IPS-11a (cell line): Measurements from ENCODE around the gene ATAD3C.
"Not testable (repeated sequence)": the region's sequence is repeated elsewhere in the genome, so short reads cannot be mapped to it uniquely, and the experiment has no call there.

Source experiments
- H3K4me3 ChIP-seq: one replicate; pipeline ENCODE4 v1.5.1; 2013; ENCODE audit warnings: low read depth, low read length, control low read depth

ATAD3C gene, protein sequence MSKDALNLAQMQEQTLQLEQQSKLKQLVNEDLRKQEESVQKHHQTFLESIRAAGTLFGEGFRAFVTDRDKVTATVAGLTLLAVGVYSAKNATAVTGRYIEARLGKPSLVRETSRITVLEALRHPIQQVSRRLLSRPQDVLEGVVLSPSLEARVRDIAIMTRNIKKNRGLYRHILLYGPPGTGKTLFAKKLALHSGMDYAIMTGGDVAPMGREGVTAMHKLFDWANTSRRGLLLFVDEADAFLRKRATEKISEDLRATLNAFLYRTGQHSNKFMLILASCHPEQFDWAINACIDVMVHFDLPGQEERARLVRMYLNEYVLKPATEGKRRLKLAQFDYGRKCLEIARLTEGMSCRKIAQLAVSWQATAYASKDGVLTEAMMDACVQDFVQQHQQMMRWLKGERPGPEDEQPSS

DNA sequence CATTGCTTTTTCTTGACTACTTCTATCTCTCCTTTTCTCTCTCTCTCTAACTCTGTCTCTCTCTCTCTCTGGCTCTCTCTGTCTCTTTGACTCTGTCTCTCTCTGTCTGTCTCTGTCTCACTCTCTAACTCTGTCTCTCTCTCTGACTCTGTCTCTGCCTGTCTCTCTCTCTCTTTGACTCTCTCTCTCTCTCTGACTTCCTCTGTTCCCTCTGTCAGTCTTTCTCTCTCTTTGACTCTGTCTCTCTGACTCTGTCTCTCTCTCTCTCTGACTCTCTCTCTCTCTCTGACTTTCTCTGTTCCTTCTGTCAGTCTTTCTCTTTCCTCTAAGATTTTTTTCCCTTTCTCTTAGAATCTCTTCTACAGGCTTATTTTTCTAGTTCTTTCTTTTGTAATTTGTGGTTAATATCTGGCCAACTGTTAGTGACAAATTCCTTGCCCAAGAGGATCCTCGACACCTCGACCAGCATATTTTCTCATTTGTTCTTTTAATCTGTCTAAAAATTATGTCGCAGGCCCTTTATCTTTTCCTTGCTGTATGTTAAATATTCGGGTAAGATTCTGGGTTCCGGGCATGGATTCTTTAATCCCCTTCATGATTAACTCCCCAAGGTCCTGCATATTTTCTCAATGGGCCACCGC lies at the start of gene ATAD3C:
Gene ATAD3C, plus strand, starts transcription at position 591 of the 641 bp plus-strand sequence. CDS start 995 bp downstream, outside the sequence.
- H3K4me3 ChIP-seq, result no peak within 1 kb of the TSS

DNA sequence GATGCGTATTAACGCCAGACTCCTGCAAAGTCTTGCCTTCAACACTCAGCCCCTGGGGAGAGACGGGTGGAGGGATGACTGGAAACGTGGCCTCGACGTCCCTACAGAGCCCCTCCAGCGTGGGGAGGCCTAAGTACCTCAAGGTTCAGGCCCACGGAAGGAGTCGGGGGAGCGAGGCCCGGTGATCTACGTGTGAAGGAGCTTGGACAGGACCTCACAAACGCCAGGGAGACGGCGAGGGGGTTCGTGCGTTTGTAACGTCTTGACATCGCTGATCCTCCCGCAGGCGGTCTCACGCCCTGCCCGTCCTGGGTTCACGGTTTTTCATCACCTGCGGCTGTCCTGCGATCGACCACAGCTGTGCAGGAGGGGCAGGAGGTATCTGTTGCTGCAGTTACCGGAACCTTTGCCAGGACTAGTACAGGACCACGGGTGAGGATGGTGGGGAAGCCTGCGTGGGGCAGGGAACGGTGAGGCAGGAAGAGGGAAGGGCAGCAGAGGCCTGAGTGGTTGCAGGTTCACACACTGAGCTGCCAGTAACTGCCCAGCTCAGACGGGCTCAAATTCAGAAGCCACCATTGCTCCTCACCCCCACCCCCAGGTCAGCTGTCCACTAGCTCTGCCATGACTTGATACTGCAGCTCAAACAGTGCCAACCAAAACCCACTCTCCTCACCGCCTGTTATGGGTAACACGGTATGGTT lies 49.5 kb upstream of the ATAD3C start:
- peak overlapping the region; percentile 97 for H3K4me3 ChIP-seq

DNA sequence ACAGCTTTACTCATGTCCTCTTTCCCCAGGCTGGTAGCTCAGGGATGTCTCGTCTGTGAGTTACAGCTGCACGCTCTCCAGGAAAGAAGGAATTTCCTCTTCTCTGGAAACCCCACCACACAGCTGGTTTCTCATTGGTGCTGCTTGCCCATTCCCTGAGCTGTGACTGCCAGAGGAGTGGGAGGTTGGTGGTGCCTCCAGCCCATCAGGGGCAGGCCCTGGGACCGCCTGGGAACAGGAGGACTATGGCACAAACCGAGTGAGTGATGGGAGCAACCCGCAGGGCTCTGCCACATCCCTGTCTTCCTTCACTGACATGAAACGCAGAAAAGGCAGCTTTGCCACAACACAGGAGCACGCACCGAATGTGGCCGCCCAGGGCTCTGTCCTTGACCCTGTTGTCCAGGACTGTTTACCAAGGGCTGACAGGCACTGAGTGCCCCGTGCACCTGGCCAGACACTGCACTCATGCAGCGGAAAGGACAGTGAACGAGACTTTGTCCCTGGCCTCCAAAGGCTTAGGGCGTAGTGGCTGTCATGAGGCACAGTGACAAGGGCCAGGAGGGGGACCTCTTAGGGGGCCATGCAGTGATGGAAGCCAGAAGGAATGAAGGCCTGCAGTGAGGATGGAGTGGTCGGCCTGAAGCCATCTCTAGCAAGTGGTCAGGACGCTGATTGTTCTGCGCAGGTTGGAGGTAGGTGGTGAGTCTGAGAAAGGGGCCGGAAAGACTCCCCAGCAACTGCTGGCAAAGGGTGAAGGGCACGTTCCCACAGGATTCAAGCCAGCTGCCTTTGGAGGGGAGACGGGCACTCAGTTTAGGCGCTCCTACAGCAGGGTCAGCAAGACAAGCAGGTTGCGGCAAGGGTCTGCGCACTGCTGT lies 48.7 kb upstream of the ATAD3C start:
- H3K4me3 ChIP-seq, result peak overlapping the region; percentile 97

DNA sequence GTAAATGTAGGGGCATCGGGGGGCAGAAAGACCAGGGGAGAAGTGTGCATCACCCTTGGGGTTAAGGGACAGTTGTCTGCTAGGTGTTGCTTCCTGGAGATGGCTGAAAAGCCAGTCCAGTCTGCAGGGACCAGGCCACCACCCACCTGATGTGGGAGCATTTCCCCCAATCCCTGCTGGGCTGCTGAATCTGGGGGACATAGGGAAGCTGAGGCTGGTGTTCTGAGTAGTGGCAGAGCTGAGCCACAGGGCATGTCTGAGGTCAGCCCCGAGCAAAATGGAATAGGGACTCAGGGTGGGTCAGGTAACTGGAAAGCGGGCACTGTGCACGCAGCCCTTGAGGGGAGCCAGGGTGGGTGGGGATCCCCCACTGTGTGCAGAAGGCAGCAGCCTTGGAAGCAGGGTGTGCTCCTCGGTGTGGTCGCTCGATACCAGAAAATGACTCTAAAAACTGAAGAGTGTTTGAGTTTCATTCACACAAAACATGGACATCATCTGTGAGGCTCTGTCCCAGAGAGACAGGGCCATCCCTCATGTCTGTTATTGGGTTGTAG lies 48.0 kb upstream of the ATAD3C start:
- H3K4me3 ChIP-seq, result no peak overlapping the region

DNA sequence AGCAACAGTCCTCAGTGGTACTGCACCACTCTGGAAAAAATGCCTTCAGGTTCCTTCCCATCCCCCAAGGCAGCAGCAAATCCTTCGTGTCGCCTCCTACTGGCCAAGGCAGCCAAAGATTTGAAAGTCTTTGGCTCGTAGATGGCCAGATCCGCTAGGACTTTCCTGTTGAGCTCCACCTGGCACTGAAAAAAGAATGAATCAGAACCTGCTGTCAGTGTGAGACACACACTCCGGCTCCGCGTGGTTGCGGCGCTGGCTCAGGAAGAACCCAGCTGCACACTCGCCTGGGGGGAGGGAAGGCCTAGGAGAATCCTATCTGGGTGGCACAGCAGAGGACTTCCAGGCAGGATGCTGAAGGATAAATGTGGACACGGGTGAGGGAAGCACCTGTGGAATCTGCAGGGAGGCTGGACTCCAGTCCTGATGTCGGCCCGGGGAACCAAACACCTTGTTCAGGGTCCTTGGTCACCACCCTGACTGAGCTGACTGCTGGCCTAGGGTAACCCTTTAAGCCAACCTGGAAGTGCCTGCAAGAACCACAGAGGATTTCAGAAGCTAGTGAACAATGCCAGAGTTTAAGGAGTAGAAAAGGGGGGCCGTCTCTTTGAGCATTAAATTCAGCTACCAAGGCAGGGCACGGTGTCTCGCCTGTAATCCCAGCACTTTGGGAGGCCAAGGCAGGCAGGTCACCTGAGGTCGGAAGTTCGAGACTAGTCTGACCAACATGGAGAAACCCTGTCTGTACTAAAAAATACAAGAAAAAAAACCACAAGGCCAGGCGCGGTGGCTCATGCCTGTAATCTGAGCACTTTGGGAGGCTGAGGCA lies 47.2 kb upstream of the ATAD3C start:
- no peak overlapping the region for H3K4me3 ChIP-seq

DNA sequence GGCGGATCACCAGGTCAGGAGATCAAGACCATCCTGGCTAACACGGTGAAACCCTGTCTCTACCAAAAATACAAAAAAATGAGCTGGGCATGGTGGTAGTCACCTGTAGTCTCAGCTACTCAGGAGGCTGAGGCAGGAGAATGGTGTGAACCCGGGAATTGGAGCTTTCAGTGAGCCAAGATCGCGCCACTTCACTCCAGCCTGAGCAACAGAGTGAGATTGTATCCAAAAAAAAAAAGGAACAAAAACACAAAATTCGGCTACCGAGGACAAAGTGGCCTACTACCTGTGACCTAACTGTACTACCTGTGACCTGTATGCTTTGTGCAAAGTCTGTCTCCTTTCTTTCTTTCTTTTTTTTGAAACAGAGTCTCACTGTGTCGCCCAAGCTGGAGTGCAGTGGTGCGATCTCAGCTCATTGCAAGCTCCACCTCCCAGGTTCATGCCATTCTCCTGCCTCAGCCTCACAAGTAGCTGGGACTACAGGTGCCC lies 46.5 kb upstream of the ATAD3C start:
- H3K4me3 ChIP-seq, result not testable (repeated sequence)

DNA sequence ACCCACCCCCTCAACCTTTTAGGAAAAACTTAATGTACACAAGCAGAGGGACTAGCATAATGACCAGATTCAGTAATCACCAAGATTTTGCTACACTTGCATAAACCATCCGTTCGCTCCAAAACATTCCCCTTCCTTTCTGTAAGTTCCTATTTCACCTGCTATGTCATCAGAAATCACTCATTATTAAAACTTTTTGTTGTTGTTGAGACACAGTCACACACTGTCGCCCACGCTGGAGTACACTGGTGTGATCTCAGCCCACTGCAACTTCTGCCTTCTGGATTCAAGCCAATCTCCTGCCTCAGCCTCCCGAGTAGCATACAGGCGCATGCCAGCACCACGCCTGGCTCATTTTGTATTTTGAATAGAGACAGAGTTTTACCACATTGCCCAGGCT lies 45.8 kb upstream of the ATAD3C start:
- H3K4me3 ChIP-seq, result no peak overlapping the region

DNA sequence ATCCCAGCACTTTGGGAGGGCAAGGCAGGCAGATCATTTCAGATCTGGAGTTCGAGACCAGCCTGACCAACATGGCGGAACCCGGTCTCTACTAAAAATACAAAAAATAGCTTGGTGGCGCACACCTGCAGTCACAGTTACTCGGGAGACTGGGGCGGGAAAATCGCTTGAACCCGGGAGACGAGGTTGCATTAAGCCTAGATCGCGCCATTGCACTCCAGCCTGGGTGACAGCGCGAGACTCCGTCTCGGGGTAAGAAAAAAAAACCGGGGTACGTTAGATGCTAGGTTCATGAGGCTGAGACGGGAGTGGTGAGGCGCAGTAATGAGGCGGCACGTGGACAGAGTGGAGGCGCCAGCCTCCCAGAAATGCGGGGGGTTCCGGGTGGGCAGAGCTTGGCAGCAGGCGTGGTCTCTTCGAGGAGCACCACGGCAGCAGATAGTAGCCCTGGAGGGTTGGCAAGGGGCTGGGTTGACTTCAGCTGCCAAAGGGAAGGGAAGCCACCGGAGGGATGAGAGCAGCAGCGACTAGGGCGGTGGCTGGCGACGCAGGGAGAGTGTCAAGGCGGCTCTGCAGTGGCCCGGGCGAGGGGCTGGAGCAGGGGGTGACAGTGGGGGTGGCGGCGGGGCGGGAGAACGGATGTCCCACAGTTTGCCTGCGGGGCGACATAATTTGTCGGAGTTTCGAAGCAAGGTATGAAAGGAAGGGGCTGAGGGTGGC lies 43.2 kb upstream of the ATAD3C start:
- peak overlapping the region; percentile 92 for H3K4me3 ChIP-seq

DNA sequence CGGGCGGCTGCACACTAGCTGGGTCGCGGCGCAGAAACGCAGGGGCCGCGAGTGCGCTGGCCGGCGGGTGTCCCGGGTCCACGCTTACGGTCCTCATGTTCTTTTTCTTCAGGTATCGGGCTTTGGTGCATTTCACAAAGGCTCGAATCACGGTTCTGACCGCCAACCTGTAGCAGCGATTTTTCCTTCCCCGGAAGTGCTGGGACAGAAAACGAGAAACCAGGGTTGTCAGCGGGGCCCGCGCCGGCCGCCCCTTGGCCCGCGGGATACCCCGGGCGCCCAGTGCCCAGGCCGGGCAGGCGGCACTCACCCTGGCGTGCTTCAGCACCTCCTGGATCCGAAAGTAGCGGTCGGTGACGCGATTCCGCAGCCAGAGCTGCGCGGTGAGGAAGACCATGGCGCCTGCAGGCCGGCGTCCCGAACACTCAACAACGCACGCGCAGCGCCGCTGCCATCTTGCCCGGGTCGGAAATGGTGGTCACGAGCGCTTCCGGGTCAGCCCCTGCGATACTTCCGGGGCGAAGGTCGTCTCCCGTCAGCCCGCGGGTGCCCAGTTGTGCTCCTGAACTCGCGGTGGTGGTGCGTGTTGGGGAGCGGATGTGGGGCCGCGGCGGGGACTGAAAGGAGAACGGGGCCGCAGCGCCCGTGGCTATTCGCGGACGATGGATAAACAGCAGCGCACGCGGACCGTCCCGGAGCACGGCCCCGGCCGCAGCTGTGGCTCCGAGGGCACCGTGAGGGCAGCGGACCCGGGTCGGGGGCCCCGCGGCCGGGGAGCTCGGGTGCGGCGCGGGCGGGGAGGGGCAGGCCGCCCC lies 42.5 kb upstream of the ATAD3C start, which contains the start of gene MRPL20:
Gene MRPL20, minus strand, starts transcription at position 473 of the 815 bp plus-strand sequence. Its CDS starts 76 bp downstream, at position 397.
- peak within 1 kb of the TSS; percentile 92 for H3K4me3 ChIP-seq

DNA sequence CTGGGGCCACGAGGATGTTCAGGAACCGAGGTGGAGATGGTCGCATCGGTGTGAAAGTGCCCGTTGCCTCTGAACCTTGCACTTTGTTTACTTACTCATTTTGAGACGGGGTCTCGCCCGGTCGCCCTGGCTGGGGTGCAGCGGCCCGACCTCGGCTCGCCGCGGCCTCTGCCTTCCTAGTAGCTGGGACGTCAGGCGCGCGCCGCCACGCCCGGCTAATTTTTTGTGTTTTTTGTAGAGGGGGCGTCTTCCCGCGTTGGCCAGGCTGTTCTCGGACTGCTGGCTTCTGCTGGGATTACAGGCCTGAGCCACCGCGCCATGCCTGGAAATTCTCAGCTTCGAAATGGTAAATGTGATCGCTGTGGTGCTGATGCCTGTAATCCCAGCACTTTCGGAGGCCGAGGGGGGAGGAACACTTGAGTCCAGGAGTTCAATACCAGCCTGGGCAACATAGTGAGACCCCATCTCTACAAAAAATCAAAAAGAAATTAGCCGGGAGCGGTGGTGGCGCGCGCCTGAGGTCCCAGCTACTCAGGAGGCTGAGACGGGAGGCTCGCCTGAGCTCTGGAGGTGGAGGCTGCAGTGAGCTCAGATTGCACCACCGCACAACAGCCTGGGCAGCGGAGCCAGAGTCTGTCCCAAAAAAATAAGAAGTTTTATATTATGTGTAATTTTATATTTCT lies 41.7 kb upstream of the ATAD3C start:
- H3K4me3 ChIP-seq, result peak overlapping the region; percentile 92

DNA sequence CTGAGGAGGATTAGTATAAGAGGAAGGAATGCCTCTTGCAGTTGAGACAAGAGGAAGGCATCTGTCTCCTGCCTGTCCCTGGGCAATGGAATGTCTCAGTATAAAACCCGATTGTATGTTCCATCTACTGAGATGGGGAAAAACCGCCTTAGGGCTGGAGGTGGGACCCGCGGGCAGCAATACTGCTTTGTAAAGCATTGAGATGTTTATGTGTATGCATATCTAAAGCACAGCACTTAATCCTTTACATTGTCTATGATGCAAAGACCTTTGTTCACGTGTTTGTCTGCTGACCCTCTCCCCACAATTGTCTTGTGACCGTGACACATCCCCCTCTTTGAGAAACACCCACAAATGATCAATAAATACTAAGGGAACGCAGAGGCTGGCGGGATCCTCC lies 39.3 kb upstream of the ATAD3C start:
- H3K4me3 ChIP-seq, result not testable (repeated sequence)

DNA sequence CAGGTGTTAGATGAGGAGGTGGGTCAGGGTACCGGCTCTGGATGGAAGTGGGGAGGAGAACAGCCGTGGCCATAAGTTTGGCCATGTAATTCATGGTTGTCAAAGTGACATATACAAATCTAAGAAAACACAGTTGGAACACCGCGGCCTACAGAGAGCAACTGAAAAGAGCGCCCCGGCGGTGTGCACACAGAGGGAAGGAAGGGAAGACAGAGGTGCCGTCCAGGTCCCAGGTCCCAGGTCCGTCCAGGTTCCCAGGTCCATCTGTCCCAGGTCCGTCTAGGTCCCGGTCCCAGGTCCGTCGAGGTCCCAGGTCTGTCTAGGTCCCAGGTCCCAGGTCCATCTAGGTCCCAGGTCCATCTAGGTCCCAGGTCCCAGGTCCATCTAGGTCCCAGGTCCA lies 37.9 kb upstream of the ATAD3C start:
- H3K4me3 ChIP-seq, result no peak overlapping the region

DNA sequence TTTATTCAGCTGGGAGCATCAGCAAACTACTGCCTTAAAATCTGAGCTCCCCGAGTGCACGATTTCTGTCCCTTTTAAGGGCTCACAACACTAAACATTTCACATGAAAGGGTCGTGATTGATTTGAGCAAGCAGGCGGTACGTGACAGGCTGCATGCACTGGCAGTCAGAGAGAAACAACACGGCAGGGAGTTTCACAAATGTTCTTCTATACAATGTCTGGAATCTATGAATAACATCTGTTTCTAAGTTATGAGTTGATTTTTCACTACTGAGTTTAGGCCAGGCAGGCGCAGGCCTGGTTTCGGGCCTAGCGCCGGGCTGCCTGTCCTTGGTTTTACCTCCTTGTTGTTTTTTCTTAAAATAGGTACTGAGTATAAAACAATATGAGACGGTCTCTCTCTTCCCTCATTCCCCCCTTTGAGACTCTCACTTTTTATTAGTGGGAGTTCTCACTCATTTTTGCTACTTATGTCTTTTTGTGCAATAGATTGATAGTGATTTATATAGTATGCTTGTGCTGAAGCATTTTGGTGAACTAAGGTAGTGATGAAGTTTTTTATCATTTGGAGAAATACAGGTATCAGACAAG lies 37.1 kb upstream of the ATAD3C start:
- H3K4me3 ChIP-seq, result not testable (repeated sequence)

DNA sequence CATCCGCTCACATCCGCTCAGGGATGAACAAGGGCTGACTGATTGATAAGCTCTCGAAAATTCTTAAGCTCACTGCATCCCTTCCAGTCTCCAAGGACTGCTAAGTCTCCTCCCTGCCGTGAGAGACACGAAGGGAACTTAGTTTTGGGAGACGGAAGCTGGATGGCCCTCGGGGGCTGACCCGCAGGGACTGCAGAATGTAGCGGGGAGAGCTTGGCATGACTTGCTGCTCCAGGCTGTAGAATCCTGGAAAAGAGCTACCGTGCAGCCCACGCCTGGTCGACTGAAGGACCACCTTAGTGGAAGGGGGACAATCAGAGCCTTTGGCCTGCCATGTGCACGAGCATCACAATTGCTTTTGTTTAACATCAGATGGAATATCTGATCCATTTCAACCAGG lies 33.7 kb upstream of the ATAD3C start:
- no peak overlapping the region for H3K4me3 ChIP-seq

DNA sequence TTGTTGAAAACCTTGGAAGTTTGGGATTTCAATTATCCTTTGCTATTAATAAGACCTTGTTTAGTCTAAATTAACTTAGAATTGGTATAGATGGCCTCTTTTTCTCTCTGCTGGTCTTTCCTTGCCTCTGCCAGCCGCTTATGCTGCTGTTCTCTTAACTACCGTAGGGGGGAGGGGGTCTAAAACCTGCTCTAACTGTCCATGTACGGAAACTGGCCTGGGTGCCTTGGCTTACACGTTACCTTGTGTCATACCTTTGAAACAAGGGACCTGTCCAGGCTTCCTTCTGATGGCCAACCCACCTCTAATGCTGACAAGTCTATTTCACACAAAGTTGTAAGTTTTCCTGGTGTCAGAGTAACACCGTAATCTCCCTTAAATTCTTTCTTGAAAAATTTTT lies 32.1 kb upstream of the ATAD3C start:
- H3K4me3 ChIP-seq, result not testable (repeated sequence)

DNA sequence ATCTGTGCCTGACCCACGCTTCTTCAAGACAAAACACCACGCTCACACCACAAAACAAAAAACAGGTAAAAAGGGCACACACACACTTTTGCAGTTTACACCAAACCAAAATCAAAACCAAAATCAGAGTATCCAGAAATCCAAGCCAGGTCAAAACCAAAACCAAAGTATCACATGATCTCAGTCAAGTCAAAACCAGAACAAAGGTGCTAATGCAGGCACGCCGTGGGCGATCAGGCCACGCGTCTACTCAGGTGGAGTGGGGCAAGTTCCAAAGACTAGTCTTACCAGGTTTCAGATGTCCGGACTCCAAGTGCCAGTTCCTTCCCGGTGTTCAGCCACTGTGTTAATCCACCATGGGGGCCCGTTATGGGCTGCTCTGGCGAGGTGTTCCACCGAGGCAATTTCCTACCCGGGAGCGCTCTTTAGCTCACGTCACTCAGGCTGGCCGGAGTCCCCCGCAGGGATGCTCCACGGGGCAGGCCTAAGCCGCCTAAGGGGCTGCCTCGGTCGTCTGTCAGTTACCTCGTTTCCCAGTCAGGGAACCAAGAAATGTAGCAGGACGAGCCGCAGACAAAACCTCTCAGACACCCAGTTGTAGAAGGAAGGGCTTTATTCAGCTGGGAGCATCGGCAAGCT lies 31.5 kb upstream of the ATAD3C start:
- H3K4me3 ChIP-seq, result not testable (repeated sequence)
